ENCODE results near the gene MAGEB2.

- no peak for TF ChIP-seq TAF1 (IDR thresholded peaks at IDR 0.05; ENCODE audit: low read depth)
- TF ChIP-seq MAX (IDR thresholded peaks at IDR 0.05) = no peak
- TF ChIP-seq EGR1 (IDR thresholded peaks at IDR 0.05) = no peak
- TF ChIP-seq ZBTB7A (IDR thresholded peaks at IDR 0.05; ENCODE audit: low read depth) = no peak
- TF ChIP-seq REST (IDR thresholded peaks at IDR 0.05; ENCODE audit: low read depth) = no peak
- TF ChIP-seq TCF12 (IDR thresholded peaks at IDR 0.05; ENCODE audit: low read depth) = no peak
- no peak for TF ChIP-seq EP300 (IDR thresholded peaks at IDR 0.05; ENCODE audit: borderline replicate concordance)
- TF ChIP-seq CREB1 (IDR thresholded peaks at IDR 0.05; ENCODE audit: low read depth) = no peak
- TF ChIP-seq RAD21 (IDR thresholded peaks at IDR 0.05; ENCODE audit: low read depth) = no peak
- no peak for TF ChIP-seq YY1 (IDR thresholded peaks at IDR 0.05; ENCODE audit: low read depth)
- TF ChIP-seq USF1 (IDR thresholded peaks at IDR 0.05) = no peak
- TF ChIP-seq TEAD4 (IDR thresholded peaks at IDR 0.05) = no peak
- no peak for TF ChIP-seq CEBPB (IDR thresholded peaks at IDR 0.05)
- no peak for TF ChIP-seq FOXM1 (IDR thresholded peaks at IDR 0.05; ENCODE audit: borderline replicate concordance, low read depth)
Observed at GRCh38 chrX:30224536-30224935, 9.2 kb downstream of the MAGEB2 start.

Data from Ishikawa (cell line).